Keratinocyte (primary cell): ENCODE results near the gene AP2A1. TPM values are rescaled to one million over a fixed set of nuclear protein-coding genes. Genes with fewer than 3 reads are reported as not detected.

Experiments
- DNase-seq: peaks from one replicate; pipeline ENCODE4 v3.0.0-alpha.2; 2011; ENCODE audit warnings: low read depth, missing footprints, low spot score
- FAIRE-seq: peaks from 2 replicates; lab custom pipeline; 2011; peaks lifted over from hg19 to GRCh38; lab: Jason Lieb, UNC
- H2AFZ ChIP-seq: 2 replicates; pipeline ENCODE4 v1.6.0; 2012; ENCODE audit warnings: low read length, control low read depth, inconsistent platforms; ENCODE audit not compliant: control insufficient read depth
- H3K27ac ChIP-seq: 2 replicates; pipeline ENCODE4 v1.5.1; 2011; ENCODE audit warnings: low read length; ENCODE audit not compliant: control insufficient read depth, insufficient read depth
- H3K27me3 ChIP-seq: 3 replicates; pipeline ENCODE4 v1.6.0; 2011; ENCODE audit warnings: low read length; ENCODE audit not compliant: control insufficient read depth, insufficient read depth; ENCODE audit errors: extremely low read depth
- H3K36me3 ChIP-seq, 2 experiments: 2 replicates in 1 of 2; 3 replicates in 1 of 2; pipeline ENCODE4 v1.5.1; 2011; ENCODE audit warnings: low read length in 2 of 2, mild to moderate bottlenecking in 1 of 2; ENCODE audit not compliant: control insufficient read depth in 2 of 2, insufficient read depth in 2 of 2; ENCODE audit errors: extremely low read depth in 1 of 2
- H3K4me1 ChIP-seq: 3 replicates; pipeline ENCODE4 v1.5.1; 2011; ENCODE audit warnings: low read length; ENCODE audit not compliant: control insufficient read depth, insufficient read depth; ENCODE audit errors: extremely low read depth
- H3K4me2 ChIP-seq: 3 replicates; pipeline ENCODE4 v1.6.0; 2011; ENCODE audit warnings: low read depth, low read length; ENCODE audit not compliant: control insufficient read depth, insufficient read depth; ENCODE audit errors: extremely low read depth
- H3K4me3 ChIP-seq, 3 experiments: fragments of 200-600 bp in 1 of 3; sonication (generic) in 1 of 3; 2 replicates in 2 of 3; 3 replicates in 1 of 3; pipeline ENCODE4 v1.5.1; 2011 to 2016; ENCODE audit warnings: low read length in 3 of 3, mild to moderate bottlenecking in 3 of 3, control low read depth in 2 of 3, inconsistent platforms in 1 of 3, low read depth in 1 of 3, mixed read lengths in 1 of 3, mixed run types in 1 of 3, moderate library complexity in 1 of 3; ENCODE audit not compliant: control insufficient read depth in 2 of 3, insufficient read depth in 2 of 3; ENCODE audit errors: extremely low read depth in 1 of 3
- H3K79me2 ChIP-seq: 2 replicates; pipeline ENCODE4 v1.6.0; 2012; ENCODE audit warnings: low read length; ENCODE audit not compliant: control insufficient read depth, insufficient read depth
- H3K9ac ChIP-seq: 3 replicates; pipeline ENCODE4 v1.6.0; 2011; ENCODE audit warnings: low read length; ENCODE audit not compliant: control insufficient read depth, insufficient read depth; ENCODE audit errors: extremely low read depth
- H3K9me1 ChIP-seq: 3 replicates; pipeline ENCODE4 v1.6.0; 2011; ENCODE audit warnings: low read length; ENCODE audit not compliant: control insufficient read depth, insufficient read depth; ENCODE audit errors: extremely low read depth
- H3K9me3 ChIP-seq: 2 replicates; pipeline ENCODE4 v1.5.1; 2012; ENCODE audit warnings: low read depth, low read length; ENCODE audit not compliant: control insufficient read depth
- H4K20me1 ChIP-seq: 3 replicates; pipeline ENCODE4 v1.6.0; 2011; ENCODE audit warnings: low read length; ENCODE audit not compliant: control insufficient read depth, insufficient read depth; ENCODE audit errors: extremely low read depth
- CTCF ChIP-seq, 3 experiments: IDR thresholded peaks in 1 of 3; conservative IDR thresholded peaks in 1 of 3; optimal IDR thresholded peaks in 1 of 3; 2 replicates in 2 of 3; 3 replicates in 1 of 3; pipeline versions ENCODE3 to v1.5.1; 2011; ENCODE audit warnings: low read length in 3 of 3, mild to moderate bottlenecking in 3 of 3, moderate library complexity in 2 of 3, control low read depth in 1 of 3, inconsistent platforms in 1 of 3; ENCODE audit not compliant: insufficient read depth in 2 of 3; ENCODE audit errors: extremely low read depth in 1 of 3
- EZH2 ChIP-seq: IDR thresholded peaks from one replicate; pipeline ENCODE4 v1.6.1; 2012; ENCODE audit warnings: inconsistent platforms, mild to moderate bottlenecking, low read length, moderate library complexity
- dilution Hi-C: fragments of 300-500 bp; cut with MboI; formaldehyde crosslinking; loops from one replicate; pipeline ENCODE4 v1.7.0; 2020; ENCODE audit warnings: low sequenced_read_pairs; ENCODE audit not compliant: extremely low pct_ligation_motif_present
- polyA plus RNA-seq, 5 experiments: library from polyadenylated mRNA; depleted of rRNA in 3 of 5; stranded (reverse) in 3 of 5; stranded (forward) in 1 of 5; unstranded in 1 of 5; fragments of >200 nt; gene quantifications; 1 replicate in 1 of 5; 2 replicates in 3 of 5; 3 replicates in 1 of 5; pipeline versions ENCODE4 v1.2.1 to v1.2.3, GENCODE V29; 2011 to 2012; ENCODE audit warnings: missing spikeins in 2 of 5, low read depth in 1 of 5, low replicate concordance in 1 of 5

Gene AP2A1
- polyA plus RNA-seq, 1 donor (not counting 4 experiments of a cell fraction or from before 2014, with no cell fraction given) = 36.7 TPM

- no peaks in the 10 kb centered on the region for H3K4me1 ChIP-seq
- dilution Hi-C loops = no loop called here
- H3K36me3 ChIP-seq = peaks cover 18 to 21% of the 10 kb centered on the region in 2 experiments
- H3K79me2 ChIP-seq = peaks cover 10% of the 10 kb centered on the region
- FAIRE-seq (no peak), DNase-seq (no peak)
- TF ChIP-seq EZH2 = no peak
- TF ChIP-seq CTCF (optimal IDR thresholded peaks at IDR 0.05 in 1 of 3, IDR thresholded peaks at IDR 0.05 in 1 of 3, conservative IDR thresholded peaks at IDR 0.05 in 1 of 3; ENCODE audit: extremely low read depth in 1 of 3, insufficient read depth in 2 of 3, low read length in 3 of 3) = no peak
- no peak overlapping the region for H3K4me2 ChIP-seq
- H3K4me3 ChIP-seq = no peak overlapping the region
- no peak overlapping the region for H3K27ac ChIP-seq
- H4K20me1 ChIP-seq = peaks cover 7% of the 10 kb centered on the region
- H3K9me1 ChIP-seq = no peaks in the 10 kb centered on the region
- H3K9me3 ChIP-seq = no peaks in the 10 kb centered on the region
- no peaks in the 10 kb centered on the region for H3K27me3 ChIP-seq
- no peak overlapping the region for H2AFZ ChIP-seq
- H3K9ac ChIP-seq = no peak overlapping the region
These were observed 14.1 kb downstream of the AP2A1 start for GRCh38 chr19:49780861-49781260.

DNA sequence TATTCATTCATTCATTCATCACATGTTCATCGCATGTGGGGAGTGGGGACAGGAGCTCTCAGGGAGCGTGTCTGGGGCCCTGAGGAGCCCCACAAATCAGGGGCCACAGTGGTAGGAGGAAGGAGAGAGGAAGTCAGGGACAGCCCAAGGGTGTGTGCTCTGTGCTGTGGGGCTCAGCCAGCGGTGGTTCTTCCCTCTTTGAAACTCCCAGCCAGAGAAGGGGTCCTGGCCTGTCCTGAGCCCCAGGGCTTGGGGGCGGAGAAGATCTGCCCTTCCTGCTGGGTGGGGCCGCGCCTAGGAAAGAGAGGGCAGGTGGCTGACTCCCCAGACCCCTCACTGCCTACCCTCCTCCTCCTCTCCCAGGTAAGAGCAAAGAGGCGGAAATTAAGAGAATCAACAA lies 14.6 kb downstream of the AP2A1 start:
- Histone ChIP-seq H4K20me1 (peaks cover 4% of the 10 kb centered on the region), H3K27me3 (no peaks in the 10 kb centered on the region), H3K4me3 (no peak overlapping the region), H2AFZ (no peak overlapping the region), H3K79me2 (peaks cover 6% of the 10 kb centered on the region), H3K27ac (no peak overlapping the region), H3K9me1 (no peaks in the 10 kb centered on the region), H3K36me3 (peaks cover 18 to 21% of the 10 kb centered on the region in 2 experiments), H3K4me1 (no peaks in the 10 kb centered on the region), H3K4me2 (no peak overlapping the region), H3K9ac (no peak overlapping the region), H3K9me3 (no peaks in the 10 kb centered on the region)
- DNase-seq = no peak
- dilution Hi-C loops = no loop called here
- FAIRE-seq = no peak
- no peak for TF ChIP-seq EZH2
- no peak for TF ChIP-seq CTCF (optimal IDR thresholded peaks at IDR 0.05 in 1 of 3, IDR thresholded peaks at IDR 0.05 in 1 of 3, conservative IDR thresholded peaks at IDR 0.05 in 1 of 3; ENCODE audit: extremely low read depth in 1 of 3, insufficient read depth in 2 of 3, low read length in 3 of 3)
